HUES6 (cell line): ENCODE results near the gene FBXO38.

ENCODE experiments used
- H3K27ac ChIP-seq: 2 replicates; pipeline ENCODE4 v1.7.0; 2013; ENCODE audit warnings: low read depth, mild to moderate bottlenecking, low read length, inconsistent platforms
- H3K27me3 ChIP-seq: 2 replicates; pipeline ENCODE4 v1.6.1; 2013; ENCODE audit warnings: low read length; ENCODE audit not compliant: control insufficient read depth, insufficient read depth
- H3K36me3 ChIP-seq: 2 replicates; pipeline ENCODE4 v1.6.1; 2013; ENCODE audit warnings: low read length; ENCODE audit not compliant: control insufficient read depth, insufficient read depth
- H3K4me1 ChIP-seq: 2 replicates; pipeline ENCODE4 v1.6.1; 2013; ENCODE audit warnings: low read length; ENCODE audit not compliant: control insufficient read depth, insufficient read depth
- H3K4me3 ChIP-seq: 2 replicates; pipeline ENCODE4 v1.5.1; 2013; ENCODE audit warnings: low read depth, low read length
- H3K9ac ChIP-seq: one replicate; pipeline ENCODE4 v1.6.1; 2013; ENCODE audit warnings: mild to moderate bottlenecking, low read length
- H3K9me3 ChIP-seq: 2 replicates; pipeline ENCODE4 v1.6.1; 2013; ENCODE audit warnings: low read depth, low read length; ENCODE audit not compliant: control insufficient read depth, insufficient read depth

Gene FBXO38

DNA sequence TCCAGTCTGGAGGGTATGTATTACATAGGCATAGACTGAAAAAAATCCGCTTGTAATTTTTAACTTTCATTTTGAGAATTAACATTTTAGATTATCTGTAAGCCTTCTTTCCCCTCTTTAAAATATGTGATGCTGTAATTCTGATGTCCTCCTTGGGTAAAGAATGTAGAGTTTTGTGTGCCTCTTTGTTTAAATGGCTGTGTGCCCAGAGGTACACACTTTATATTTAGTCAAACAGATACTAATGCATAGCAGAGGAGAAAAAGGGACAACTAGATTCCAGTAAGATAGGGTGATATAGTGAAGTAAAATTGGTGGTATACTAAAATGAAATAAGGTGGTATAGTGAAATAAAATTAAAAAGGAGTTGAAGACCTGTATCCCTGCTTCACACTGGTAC lies 1.3 kb downstream of the FBXO38 start:
- Histone ChIP-seq H3K9ac (no peak overlapping the region), H3K4me3 (peak overlapping the region; percentile 93; the same call in 1 of the 2 replicates), H3K27ac (no peak overlapping the region), H3K9me3 (no peaks in the 10 kb centered on the region), H3K36me3 (peaks cover 4% of the 10 kb centered on the region; the same call in 1 of the 2 replicates), H3K27me3 (no peaks in the 10 kb centered on the region), H3K4me1 (peaks cover 14% of the 10 kb centered on the region)

DNA sequence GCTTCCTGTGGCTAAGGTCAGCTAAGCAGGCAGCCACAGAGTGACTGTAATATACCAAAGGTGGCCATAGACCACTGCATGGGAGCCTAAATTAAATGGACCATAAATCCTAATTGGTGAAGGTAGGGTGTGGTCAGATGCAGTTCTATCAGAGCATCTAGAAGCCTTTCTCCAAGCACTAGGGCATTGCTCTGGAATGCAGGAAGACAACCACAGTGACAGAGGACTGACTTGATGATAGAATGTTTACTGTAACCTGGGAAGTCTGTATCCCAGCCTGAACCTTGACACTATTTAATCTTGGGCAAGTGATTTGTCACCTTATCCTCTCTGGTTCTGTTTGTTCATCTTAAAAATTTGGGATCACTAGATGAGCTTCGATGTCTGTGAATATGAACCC lies 2.3 kb downstream of the FBXO38 start:
- Histone ChIP-seq H3K4me1 (peaks cover 16% of the 10 kb centered on the region), H3K27me3 (no peaks in the 10 kb centered on the region), H3K4me3 (no peak overlapping the region), H3K36me3 (peaks cover 4% of the 10 kb centered on the region; the same call in 1 of the 2 replicates), H3K9me3 (no peaks in the 10 kb centered on the region), H3K9ac (no peak overlapping the region), H3K27ac (no peak overlapping the region)

- H3K9me3 ChIP-seq = no peaks in the 10 kb centered on the region
- no peaks in the 10 kb centered on the region for H3K27me3 ChIP-seq
- no peak overlapping the region for H3K4me3 ChIP-seq
- peaks cover 26% of the 10 kb centered on the region for H3K4me1 ChIP-seq
- H3K27ac ChIP-seq = no peak overlapping the region
- no peak overlapping the region for H3K9ac ChIP-seq
- peaks cover 4% of the 10 kb centered on the region; the same call in 1 of the 2 replicates for H3K36me3 ChIP-seq
These were observed 3.6 kb downstream of the FBXO38 start for GRCh38 chr5:148387325-148387724.

DNA sequence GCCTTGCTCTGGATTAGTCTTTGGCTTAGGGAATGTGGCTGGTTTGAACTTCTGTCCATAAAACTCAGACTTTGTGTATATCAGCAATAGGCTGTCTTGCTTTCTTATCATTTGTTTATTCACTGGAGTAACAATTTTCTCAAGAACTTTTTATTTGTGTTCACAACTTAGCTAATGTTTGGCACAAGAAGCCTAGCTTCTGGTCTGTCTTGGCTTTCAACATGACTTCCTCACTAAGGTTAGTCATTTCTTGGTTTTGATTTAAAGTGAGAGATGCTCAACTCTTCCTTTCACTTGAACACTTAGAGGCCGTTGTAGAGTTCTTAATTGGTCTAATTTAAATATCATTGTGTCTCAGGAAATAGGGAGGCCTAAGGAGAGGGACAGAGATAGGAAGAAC lies 4.9 kb downstream of the FBXO38 start:
- Histone ChIP-seq H3K4me3 (no peak overlapping the region), H3K9me3 (no peaks in the 10 kb centered on the region), H3K4me1 (peaks cover 39% of the 10 kb centered on the region), H3K9ac (no peak overlapping the region), H3K36me3 (peaks cover 4% of the 10 kb centered on the region; the same call in 1 of the 2 replicates), H3K27ac (no peak overlapping the region), H3K27me3 (no peaks in the 10 kb centered on the region)

DNA sequence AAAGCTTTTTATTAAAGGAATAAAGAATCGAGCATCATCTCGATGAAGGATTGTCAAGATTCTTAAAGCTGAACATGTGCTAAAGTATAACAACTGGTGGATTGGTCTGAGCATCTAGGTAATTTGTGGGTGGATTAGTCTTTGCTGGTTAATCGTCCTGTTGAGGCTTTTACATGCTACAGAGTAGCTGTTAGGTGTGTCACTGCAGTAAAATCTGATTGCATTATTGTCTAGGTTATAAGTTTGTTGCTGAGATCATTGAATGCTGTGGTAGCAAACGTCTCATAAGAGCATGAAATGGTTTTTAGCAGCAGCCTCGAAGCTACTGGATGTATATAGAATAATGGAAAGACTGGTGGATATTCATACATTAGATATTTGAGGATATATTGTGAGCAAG lies 7.2 kb downstream of the FBXO38 start:
- peaks cover 45% of the 10 kb centered on the region for H3K4me1 ChIP-seq
- H3K36me3 ChIP-seq = peaks cover 16% of the 10 kb centered on the region
- H3K4me3 ChIP-seq = no peak overlapping the region
- H3K27ac ChIP-seq = no peak overlapping the region
- H3K27me3 ChIP-seq = no peaks in the 10 kb centered on the region
- no peak overlapping the region for H3K9ac ChIP-seq
- no peaks in the 10 kb centered on the region for H3K9me3 ChIP-seq

GRCh38 chr5:148391422-148391821 lies 7.7 kb downstream of the FBXO38 start:
- Histone ChIP-seq H3K4me1 (peaks cover 45% of the 10 kb centered on the region), H3K9me3 (no peaks in the 10 kb centered on the region), H3K36me3 (peaks cover 20% of the 10 kb centered on the region), H3K4me3 (no peak overlapping the region), H3K27me3 (no peaks in the 10 kb centered on the region), H3K27ac (no peak overlapping the region), H3K9ac (no peak overlapping the region)

DNA sequence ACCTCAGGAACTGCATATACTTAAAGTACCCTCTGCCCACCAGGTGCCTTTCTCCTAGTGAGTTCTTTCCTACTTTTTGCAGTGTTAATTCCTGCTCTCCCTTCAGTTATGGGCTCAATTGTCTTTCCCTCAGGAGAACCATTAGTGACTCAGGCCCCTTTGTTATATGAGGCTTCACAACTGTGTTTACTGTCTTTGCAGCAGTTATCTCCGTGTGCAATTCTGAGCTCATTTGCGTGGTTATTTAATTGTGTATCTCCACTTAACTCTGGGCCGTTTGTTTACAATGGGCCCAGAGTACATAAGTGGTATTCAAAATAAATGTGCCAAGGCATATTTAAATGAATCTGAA lies 9.6 kb downstream of the FBXO38 start:
- H3K27me3 ChIP-seq = no peaks in the 10 kb centered on the region
- no peak overlapping the region for H3K4me3 ChIP-seq
- H3K9ac ChIP-seq = no peak overlapping the region
- peak overlapping the region; percentile 46; the same call in 1 of the 2 replicates for H3K27ac ChIP-seq
- no peaks in the 10 kb centered on the region for H3K9me3 ChIP-seq
- peaks cover 19% of the 10 kb centered on the region for H3K36me3 ChIP-seq
- H3K4me1 ChIP-seq = peaks cover 53% of the 10 kb centered on the region

DNA sequence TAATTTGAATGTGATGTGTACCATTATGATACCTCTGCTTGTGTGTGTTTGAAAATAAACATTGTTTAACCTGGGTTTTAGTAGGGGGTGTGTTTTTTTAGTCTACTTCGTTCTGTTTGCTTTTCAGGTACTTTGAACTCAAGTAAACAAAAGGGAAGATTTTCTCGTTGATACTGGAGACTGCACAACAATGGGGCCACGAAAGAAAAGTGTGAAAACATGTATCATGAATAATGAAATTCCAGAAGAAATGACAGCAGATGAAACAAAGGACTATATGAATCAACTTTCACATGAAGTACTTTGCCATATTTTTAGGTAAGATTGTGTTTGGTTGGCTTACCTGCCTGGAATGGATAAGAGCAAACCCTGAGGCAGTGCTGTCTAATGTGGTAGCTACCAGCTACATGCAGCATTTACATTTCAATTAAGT lies 10.8 kb downstream of the FBXO38 start:
- no peak overlapping the region for H3K27ac ChIP-seq
- no peak overlapping the region for H3K4me3 ChIP-seq
- H3K9ac ChIP-seq = no peak overlapping the region
- no peaks in the 10 kb centered on the region for H3K9me3 ChIP-seq
- peaks cover 55% of the 10 kb centered on the region for H3K4me1 ChIP-seq
- no peaks in the 10 kb centered on the region for H3K27me3 ChIP-seq
- peaks cover 28% of the 10 kb centered on the region for H3K36me3 ChIP-seq

DNA sequence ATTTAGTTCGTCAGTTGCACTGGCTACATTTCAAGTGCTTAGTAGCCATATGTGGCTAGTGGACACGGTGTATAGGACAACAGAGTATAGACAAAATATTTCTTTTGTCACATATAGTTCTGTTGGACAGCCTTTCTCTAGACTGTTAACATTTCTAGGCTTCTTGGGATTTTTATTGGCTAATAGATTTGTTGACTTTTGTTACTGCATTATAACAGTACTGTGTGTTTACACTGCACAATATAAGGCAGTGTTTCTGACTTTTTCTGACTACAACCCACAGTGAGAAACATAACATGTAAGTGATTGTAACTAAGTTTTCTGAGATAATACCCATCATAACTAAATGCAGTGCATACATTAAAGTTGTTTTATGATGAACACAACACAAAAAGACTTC lies 11.3 kb downstream of the FBXO38 start:
- Histone ChIP-seq H3K9me3 (no peaks in the 10 kb centered on the region), H3K9ac (no peak overlapping the region), H3K4me1 (peaks cover 55% of the 10 kb centered on the region), H3K27me3 (no peaks in the 10 kb centered on the region), H3K36me3 (peaks cover 32% of the 10 kb centered on the region), H3K27ac (no peak overlapping the region), H3K4me3 (no peak overlapping the region)

DNA sequence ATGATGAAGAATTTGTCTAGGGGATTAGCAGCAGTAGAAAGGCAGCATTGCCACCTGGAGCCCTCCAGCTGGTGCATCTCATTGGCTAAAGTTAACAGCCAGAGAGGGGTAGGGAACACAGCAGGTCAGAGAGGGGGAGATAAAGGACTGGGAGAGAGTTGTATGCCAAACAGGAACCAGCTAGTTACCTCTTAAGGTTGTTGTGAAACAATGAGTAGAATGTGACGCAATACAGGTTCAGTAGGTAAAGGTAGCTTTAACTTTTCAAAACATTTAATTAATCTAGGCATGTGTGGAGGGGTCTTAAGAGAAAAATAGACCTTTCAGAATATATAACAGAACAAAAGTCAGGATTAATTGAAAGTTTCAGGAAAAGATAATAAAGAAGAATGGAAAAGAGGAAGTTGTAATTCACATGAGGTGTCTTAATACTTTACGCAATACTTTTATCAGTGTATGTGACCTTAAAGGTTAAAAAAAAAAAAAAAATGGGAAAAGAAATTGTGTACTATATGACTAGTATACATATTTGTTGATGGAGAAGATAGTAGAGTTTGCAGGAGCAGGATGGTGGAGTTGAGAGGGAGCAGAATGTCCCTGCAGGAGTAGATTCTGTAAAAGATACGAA lies 14.3 kb downstream of the FBXO38 start:
- H3K4me3 ChIP-seq = no peak overlapping the region
- no peaks in the 10 kb centered on the region for H3K27me3 ChIP-seq
- H3K9me3 ChIP-seq = no peaks in the 10 kb centered on the region
- H3K4me1 ChIP-seq = peaks cover 36% of the 10 kb centered on the region
- H3K27ac ChIP-seq = peak overlapping the region; percentile 72
- peaks cover 63% of the 10 kb centered on the region for H3K36me3 ChIP-seq
- no peak overlapping the region for H3K9ac ChIP-seq

- Histone ChIP-seq H3K27ac (peak overlapping the region; percentile 72), H3K4me3 (no peak overlapping the region), H3K36me3 (peaks cover 69% of the 10 kb centered on the region), H3K4me1 (peaks cover 29% of the 10 kb centered on the region), H3K9me3 (no peaks in the 10 kb centered on the region), H3K9ac (no peak overlapping the region), H3K27me3 (no peaks in the 10 kb centered on the region)
These were observed 15.0 kb downstream of the FBXO38 start for GRCh38 chr5:148398698-148399121.
